ENCODE results near the gene ITPR1.

Gene ITPR1

GRCh38 chr3:4743371-4743770 is 250.2 kb downstream of the ITPR1 start:
- no peak for TF ChIP-seq CTCF (IDR thresholded peaks at IDR 0.05; ENCODE audit: low read depth, low read length)

GRCh38 chr3:4744405-4745234 is 251.5 kb downstream of the ITPR1 start:
- TF ChIP-seq CTCF (IDR thresholded peaks at IDR 0.05; ENCODE audit: low read depth, low read length), result no peak
- DNase-seq (ENCODE audit: extremely low read depth, low read depth), result no peak

More at GRCh38 chr3:4743371-4743770, 250.2 kb downstream of the ITPR1 start:
- no peak for DNase-seq (ENCODE audit: extremely low read depth, low read depth)

- no peak for TF ChIP-seq CTCF (IDR thresholded peaks at IDR 0.05; ENCODE audit: low read depth, low read length)
- DNase-seq (ENCODE audit: extremely low read depth, low read depth), result no peak
These were observed 252.1 kb downstream of the ITPR1 start for GRCh38 chr3:4745235-4745610.

GRCh38 chr3:4746241-4746958 is 253.3 kb downstream of the ITPR1 start:
- no peak for DNase-seq (ENCODE audit: extremely low read depth, low read depth)
- no peak for TF ChIP-seq CTCF (IDR thresholded peaks at IDR 0.05; ENCODE audit: low read depth, low read length)

GRCh38 chr3:4748127-4748526 is 255.0 kb downstream of the ITPR1 start:
- no peak for DNase-seq (ENCODE audit: extremely low read depth, low read depth)
- no peak for TF ChIP-seq CTCF (IDR thresholded peaks at IDR 0.05; ENCODE audit: low read depth, low read length)

- no peak for TF ChIP-seq CTCF (IDR thresholded peaks at IDR 0.05; ENCODE audit: low read depth, low read length)
- DNase-seq (ENCODE audit: extremely low read depth, low read depth), result no peak
These were observed 255.7 kb downstream of the ITPR1 start for GRCh38 chr3:4748701-4749378.
